WTC11 (cell line): ENCODE data around the gene ERAP2.

ENCODE experiments used
- SP1 ChIP-seq: sonication (generic); formaldehyde crosslinking; conservative IDR thresholded peaks from 2 replicates; pipeline ENCODE4 v1.8.1; 2022; ENCODE audit warnings: missing genetic modification reagents
- ZNF232 ChIP-seq: sonication (generic); formaldehyde crosslinking; IDR thresholded peaks from 2 replicates; pipeline ENCODE4 v1.8.0; 2022; ENCODE audit warnings: mild to moderate bottlenecking, missing genetic modification reagents
- TF ChIP-seq, protein P1 (sequence below): fragments of 250-450 bp; sonication (Bioruptor Pico); IDR thresholded peaks from 2 replicates; pipeline ENCODE4 v1.9.0; 2021; ENCODE audit warnings: mild to moderate bottlenecking
- TF ChIP-seq, protein P2 (sequence below): sonication (generic); formaldehyde crosslinking; IDR thresholded peaks from 2 replicates; pipeline ENCODE4 v1.8.0; 2023; ENCODE audit warnings: missing genetic modification reagents
- TF ChIP-seq, protein P3 (sequence below): sonication (generic); formaldehyde crosslinking; IDR thresholded peaks from 2 replicates; pipeline ENCODE4 v1.8.0; 2022; ENCODE audit warnings: mild to moderate bottlenecking, missing genetic modification reagents
- TF ChIP-seq, protein P4 (sequence below): fragments of 200-600 bp; IDR thresholded peaks from 2 replicates; pipeline ENCODE4 v1.8.0; 2022; ENCODE audit warnings: antibody characterized with exemption

DNA sequence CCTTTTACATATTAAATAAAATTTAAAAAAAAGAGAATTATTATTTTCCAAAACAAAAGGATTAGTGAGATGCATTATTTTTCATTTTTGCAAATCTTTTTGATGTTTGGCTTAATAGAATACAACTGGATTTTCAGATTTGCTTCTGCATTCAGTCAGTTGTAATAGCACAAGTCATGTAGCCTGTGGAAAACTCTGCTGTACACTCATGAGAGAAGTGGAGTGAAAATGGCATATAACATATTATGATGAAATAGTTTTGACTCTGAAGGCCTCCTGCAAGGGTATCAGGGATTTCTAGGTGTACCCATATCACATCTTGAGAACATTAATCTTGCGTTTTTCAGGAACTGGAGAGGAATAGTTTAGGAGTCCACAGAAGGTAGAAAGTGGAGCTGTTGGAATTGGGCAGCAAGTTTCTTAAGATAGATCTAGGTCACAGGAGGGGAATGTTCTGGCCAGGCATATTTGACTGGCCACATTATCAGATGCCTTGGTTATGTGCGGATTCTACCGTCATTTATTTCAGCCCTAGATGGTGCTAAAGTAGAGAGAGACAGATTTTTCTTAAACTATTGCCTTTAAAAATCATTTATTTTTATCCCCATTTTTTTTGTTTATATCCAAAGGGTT is 75.9 kb downstream of the ERAP2 start:
- TF ChIP-seq, protein P1, sequence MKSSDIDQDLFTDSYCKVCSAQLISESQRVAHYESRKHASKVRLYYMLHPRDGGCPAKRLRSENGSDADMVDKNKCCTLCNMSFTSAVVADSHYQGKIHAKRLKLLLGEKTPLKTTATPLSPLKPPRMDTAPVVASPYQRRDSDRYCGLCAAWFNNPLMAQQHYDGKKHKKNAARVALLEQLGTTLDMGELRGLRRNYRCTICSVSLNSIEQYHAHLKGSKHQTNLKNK (CRISPR knock-in tag) = no peak
- TF ChIP-seq, protein P2, sequence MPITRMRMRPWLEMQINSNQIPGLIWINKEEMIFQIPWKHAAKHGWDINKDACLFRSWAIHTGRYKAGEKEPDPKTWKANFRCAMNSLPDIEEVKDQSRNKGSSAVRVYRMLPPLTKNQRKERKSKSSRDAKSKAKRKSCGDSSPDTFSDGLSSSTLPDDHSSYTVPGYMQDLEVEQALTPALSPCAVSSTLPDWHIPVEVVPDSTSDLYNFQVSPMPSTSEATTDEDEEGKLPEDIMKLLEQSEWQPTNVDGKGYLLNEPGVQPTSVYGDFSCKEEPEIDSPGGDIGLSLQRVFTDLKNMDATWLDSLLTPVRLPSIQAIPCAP (CRISPR knock-in tag) = no peak
- no peak for TF ChIP-seq ZNF232 (CRISPR knock-in tag)
- TF ChIP-seq SP1 (CRISPR knock-in tag) = no peak
- TF ChIP-seq, protein P3, sequence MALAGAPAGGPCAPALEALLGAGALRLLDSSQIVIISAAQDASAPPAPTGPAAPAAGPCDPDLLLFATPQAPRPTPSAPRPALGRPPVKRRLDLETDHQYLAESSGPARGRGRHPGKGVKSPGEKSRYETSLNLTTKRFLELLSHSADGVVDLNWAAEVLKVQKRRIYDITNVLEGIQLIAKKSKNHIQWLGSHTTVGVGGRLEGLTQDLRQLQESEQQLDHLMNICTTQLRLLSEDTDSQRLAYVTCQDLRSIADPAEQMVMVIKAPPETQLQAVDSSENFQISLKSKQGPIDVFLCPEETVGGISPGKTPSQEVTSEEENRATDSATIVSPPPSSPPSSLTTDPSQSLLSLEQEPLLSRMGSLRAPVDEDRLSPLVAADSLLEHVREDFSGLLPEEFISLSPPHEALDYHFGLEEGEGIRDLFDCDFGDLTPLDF (CRISPR knock-in tag) = no peak
- TF ChIP-seq, protein P4, sequence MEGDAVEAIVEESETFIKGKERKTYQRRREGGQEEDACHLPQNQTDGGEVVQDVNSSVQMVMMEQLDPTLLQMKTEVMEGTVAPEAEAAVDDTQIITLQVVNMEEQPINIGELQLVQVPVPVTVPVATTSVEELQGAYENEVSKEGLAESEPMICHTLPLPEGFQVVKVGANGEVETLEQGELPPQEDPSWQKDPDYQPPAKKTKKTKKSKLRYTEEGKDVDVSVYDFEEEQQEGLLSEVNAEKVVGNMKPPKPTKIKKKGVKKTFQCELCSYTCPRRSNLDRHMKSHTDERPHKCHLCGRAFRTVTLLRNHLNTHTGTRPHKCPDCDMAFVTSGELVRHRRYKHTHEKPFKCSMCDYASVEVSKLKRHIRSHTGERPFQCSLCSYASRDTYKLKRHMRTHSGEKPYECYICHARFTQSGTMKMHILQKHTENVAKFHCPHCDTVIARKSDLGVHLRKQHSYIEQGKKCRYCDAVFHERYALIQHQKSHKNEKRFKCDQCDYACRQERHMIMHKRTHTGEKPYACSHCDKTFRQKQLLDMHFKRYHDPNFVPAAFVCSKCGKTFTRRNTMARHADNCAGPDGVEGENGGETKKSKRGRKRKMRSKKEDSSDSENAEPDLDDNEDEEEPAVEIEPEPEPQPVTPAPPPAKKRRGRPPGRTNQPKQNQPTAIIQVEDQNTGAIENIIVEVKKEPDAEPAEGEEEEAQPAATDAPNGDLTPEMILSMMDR = no peak
